H1 (cell line): ENCODE results near the gene TAF13. TPM values are rescaled to one million over a fixed set of nuclear protein-coding genes. Genes with fewer than 3 reads are reported as not detected.
A peak's percentile ranks its signal among the peaks of the same experiment; 100 is the strongest.

ENCODE experiments used
- CTCF ChIA-PET: fragments of 300-600 bp; sonication (Branson Sonifier 250); formaldehyde crosslinking; loops from one replicate; lab custom pipeline; 2021; ENCODE audit not compliant: partially characterized antibody; lab: Charles Lee
- POLR2A ChIA-PET: fragments of 300-600 bp; sonication (Branson Sonifier 250); formaldehyde crosslinking; loops from one replicate; lab custom pipeline; 2021; ENCODE audit warnings: inconsistent platforms; ENCODE audit not compliant: partially characterized antibody; lab: Charles Lee
- DNase-seq, 2 experiments: peaks; one replicate each; pipeline versions ENCODE4 v3.0.0 to v3.0.0-alpha.2; 2010 to 2022; ENCODE audit warnings: low spot score in 2 of 2, low read depth in 1 of 2, mixed read lengths in 1 of 2
- FAIRE-seq: peaks from 2 replicates; lab custom pipeline; 2011; peaks lifted over from hg19 to GRCh38; lab: Jason Lieb, UNC
- H2AFZ ChIP-seq: 2 replicates; pipeline ENCODE4 v1.8.1; 2012; ENCODE audit warnings: low read length, inconsistent platforms
- H2AK5ac ChIP-seq: 2 replicates; pipeline ENCODE4 v1.6.1; 2013; ENCODE audit warnings: low read depth, low read length
- H2BK120ac ChIP-seq: replicated peaks from 2 replicates; pipeline ENCODE3; 2013; ENCODE audit warnings: low read depth, low read length, inconsistent platforms
- H2BK12ac ChIP-seq: 2 replicates; pipeline ENCODE4 v1.6.1; 2013; ENCODE audit warnings: low read depth, low read length
- H2BK15ac ChIP-seq: 2 replicates; pipeline ENCODE4 v1.6.1; 2013; ENCODE audit warnings: low read length
- H2BK20ac ChIP-seq: 2 replicates; pipeline ENCODE4 v1.6.1; 2013; ENCODE audit warnings: low read length
- H2BK5ac ChIP-seq: 2 replicates; pipeline ENCODE4 v1.6.1; 2013; ENCODE audit warnings: low read depth, low read length
- H3K14ac ChIP-seq: 2 replicates; pipeline ENCODE4 v1.6.1; 2013; ENCODE audit warnings: inconsistent platforms; ENCODE audit not compliant: insufficient read length
- H3K18ac ChIP-seq: 2 replicates; pipeline ENCODE4 v1.6.1; 2013; ENCODE audit warnings: low read length; ENCODE audit errors: extremely low read depth
- H3K23ac ChIP-seq: 2 replicates; pipeline ENCODE4 v1.6.1; 2013; ENCODE audit warnings: inconsistent platforms; ENCODE audit not compliant: insufficient read length
- H3K23me2 ChIP-seq: 2 replicates; pipeline ENCODE4 v1.6.1; 2013; ENCODE audit warnings: low read depth, low read length
- H3K27ac ChIP-seq: 2 replicates; pipeline ENCODE4 v1.6.1; 2011; ENCODE audit warnings: low read depth, low read length, inconsistent platforms
- H3K27me3 ChIP-seq, 4 experiments: replicated peaks in 1 of 4; 1 replicate in 1 of 4; 2 replicates in 3 of 4; pipeline versions ENCODE4 v1.6.1 to v1.8.1; 2011 to 2013; ENCODE audit warnings: low read length in 3 of 4, mild to moderate bottlenecking in 3 of 4, inconsistent platforms in 2 of 4, mixed read lengths in 2 of 4, moderate library complexity in 1 of 4; ENCODE audit not compliant: control insufficient read depth in 3 of 4, insufficient read depth in 3 of 4; ENCODE audit errors: extremely low read depth in 1 of 4
- H3K36me3 ChIP-seq, 4 experiments: 2 replicates each; pipeline versions ENCODE4 v1.6.1 to v1.8.1; 2011 to 2013; ENCODE audit warnings: mild to moderate bottlenecking in 4 of 4, low read length in 3 of 4, moderate library complexity in 2 of 4, control low read depth in 1 of 4, inconsistent platforms in 1 of 4; ENCODE audit not compliant: insufficient read depth in 4 of 4, control insufficient read depth in 2 of 4
- H3K4ac ChIP-seq: replicated peaks from 2 replicates; pipeline ENCODE3; 2013; ENCODE audit warnings: low read length, low read depth, mixed read lengths, inconsistent platforms; ENCODE audit not compliant: insufficient read length
- H3K4me1 ChIP-seq, 4 experiments: replicated peaks in 1 of 4; 1 replicate in 1 of 4; 2 replicates in 3 of 4; pipeline versions ENCODE4 v1.6.1 to v1.8.1; 2011 to 2013; ENCODE audit warnings: low read length in 3 of 4, inconsistent platforms in 2 of 4, mixed read lengths in 1 of 4; ENCODE audit not compliant: insufficient read depth in 4 of 4, control insufficient read depth in 3 of 4
- H3K4me2 ChIP-seq, 2 experiments: 2 replicates each; pipeline versions ENCODE4 v1.6.1 to v1.8.1; 2011 to 2013; ENCODE audit warnings: low read depth in 2 of 2, low read length in 2 of 2, control low read depth in 1 of 2, inconsistent platforms in 1 of 2, mild to moderate bottlenecking in 1 of 2; ENCODE audit not compliant: insufficient read depth in 1 of 2
- H3K4me3 ChIP-seq, 4 experiments: fragments of 200-600, 300-600 bp in 1 of 4; sonication (generic), shearing (Covaris generic), sonication (Bioruptor Twin) in 1 of 4; 2 replicates each; pipeline versions ENCODE4 v1.5.1 to v1.8.1; 2011 to 2016; ENCODE audit warnings: low read length in 4 of 4, low read depth in 3 of 4, control low read depth in 2 of 4, inconsistent platforms in 2 of 4, mild to moderate bottlenecking in 2 of 4, mixed read lengths in 1 of 4, moderate library complexity in 1 of 4; ENCODE audit not compliant: insufficient read depth in 2 of 4; ENCODE audit errors: extremely low read depth in 1 of 4
- H3K56ac ChIP-seq: replicated peaks from 2 replicates; pipeline ENCODE3; 2013; ENCODE audit warnings: low read depth, mild to moderate bottlenecking, mixed read lengths, low read length, inconsistent platforms; ENCODE audit not compliant: insufficient read length
- H3K79me1 ChIP-seq: 2 replicates; pipeline ENCODE4 v1.6.1; 2013; ENCODE audit warnings: low read depth, low read length, control low read depth
- H3K79me2 ChIP-seq, 2 experiments: 2 replicates each; pipeline versions ENCODE4 v1.6.1 to v1.8.1; 2012 to 2013; ENCODE audit warnings: low read length in 2 of 2, mild to moderate bottlenecking in 2 of 2, inconsistent platforms in 1 of 2; ENCODE audit not compliant: insufficient read depth in 2 of 2, control insufficient read depth in 1 of 2
- H3K9ac ChIP-seq, 4 experiments: replicated peaks in 1 of 4; 1 replicate in 1 of 4; 2 replicates in 3 of 4; pipeline versions ENCODE4 v1.6.1 to v1.8.1; 2011 to 2013; ENCODE audit warnings: low read depth in 3 of 4, low read length in 3 of 4, control low read depth in 2 of 4, mild to moderate bottlenecking in 2 of 4, moderate library complexity in 2 of 4, inconsistent platforms in 1 of 4; ENCODE audit errors: extremely low read depth in 1 of 4
- H3K9me3 ChIP-seq, 2 experiments: 2 replicates each; pipeline versions ENCODE4 v1.6.1 to v1.8.1; 2012 to 2013; ENCODE audit warnings: mild to moderate bottlenecking in 2 of 2, moderate library complexity in 2 of 2, control low read depth in 1 of 2, inconsistent platforms in 1 of 2, low read depth in 1 of 2, low read length in 1 of 2, mixed read lengths in 1 of 2; ENCODE audit not compliant: insufficient read depth in 2 of 2
- H4K20me1 ChIP-seq, 2 experiments: replicated peaks in 1 of 2; 2 replicates each; pipeline versions ENCODE3 to v1.8.1; 2011 to 2013; ENCODE audit warnings: inconsistent platforms in 2 of 2, low read length in 2 of 2, mild to moderate bottlenecking in 1 of 2; ENCODE audit not compliant: insufficient read depth in 2 of 2, control insufficient read depth in 1 of 2
- H4K5ac ChIP-seq: 2 replicates; pipeline ENCODE4 v1.6.1; 2013; ENCODE audit warnings: low read length, low read depth, mixed read lengths, inconsistent platforms; ENCODE audit not compliant: insufficient read length
- H4K8ac ChIP-seq: 2 replicates; pipeline ENCODE4 v1.8.0; 2013; ENCODE audit warnings: mild to moderate bottlenecking, moderate library complexity, low read length, inconsistent platforms; ENCODE audit not compliant: insufficient read depth; ENCODE audit errors: extremely low read depth
- H4K91ac ChIP-seq: replicated peaks from 2 replicates; pipeline ENCODE3; 2013; ENCODE audit warnings: low read length, mixed read lengths, inconsistent platforms; ENCODE audit not compliant: insufficient read length
- EGR1 ChIP-seq: IDR thresholded peaks from 2 replicates; pipeline ENCODE4 v1.6.1; 2011; ENCODE audit warnings: low read depth, low read length, borderline replicate concordance
- MAX ChIP-seq: IDR thresholded peaks from 2 replicates; pipeline ENCODE4 v1.6.1; 2012; ENCODE audit warnings: inconsistent platforms
- NANOG ChIP-seq: IDR thresholded peaks from 2 replicates; pipeline ENCODE4 v1.6.1; 2011; ENCODE audit warnings: low read length, low read depth, mild to moderate bottlenecking, inconsistent platforms; ENCODE audit not compliant: insufficient read depth, poor library complexity, severe bottlenecking
- RAD21 ChIP-seq, 2 experiments: IDR thresholded peaks in 1 of 2; conservative IDR thresholded peaks in 1 of 2; 2 replicates each; pipeline ENCODE4 v1.6.1; 2011; ENCODE audit warnings: low read depth in 2 of 2, low read length in 2 of 2, improper control_type of control experiment in 1 of 2, inconsistent platforms in 1 of 2, mild to moderate bottlenecking in 1 of 2, moderate library complexity in 1 of 2
- SAP30 ChIP-seq: fragments of 300-600 bp; sonication (generic); IDR thresholded peaks from 2 replicates; pipeline ENCODE4 v1.7.1; 2012; ENCODE audit warnings: low read length, moderate library complexity, mild to moderate bottlenecking, inconsistent platforms; ENCODE audit not compliant: insufficient read depth, insufficient replicate concordance
- WGBS, 2 experiments: shearing (Covaris generic) in 1 of 2; methylation state at CpG; one replicate each; pipeline versions ENCODE4 v1.1.6 to v1.1.7; 2013 to 2015; ENCODE audit warnings: low lambda C conversion rate in 2 of 2, mixed read lengths in 2 of 2, inconsistent platforms in 1 of 2, low coverage in 1 of 2, missing lambda C conversion rate in 1 of 2; ENCODE audit not compliant: insufficient replicate concordance in 2 of 2, insufficient coverage in 1 of 2, insufficient read length in 1 of 2; ENCODE audit errors: extremely low coverage in 1 of 2, missing lambda C conversion rate in 1 of 2; 5-methylcytosine and 5-hydroxymethylcytosine counted together
- polyA plus RNA-seq, 7 experiments: library from polyadenylated mRNA; depleted of rRNA in 3 of 7; stranded (reverse) in 5 of 7; unstranded in 2 of 7; fragments of >200 nt in 5 of 7; fragments of 200-250 nt in 2 of 7; gene quantifications; 1 replicate in 5 of 7; 2 replicates in 1 of 7; 4 replicates in 1 of 7; pipeline versions ENCODE4 v1.2.1 to v1.2.3, GENCODE V29; 2011 to 2013; ENCODE audit warnings: missing spikeins in 2 of 7, mixed read lengths in 2 of 7
- total RNA-seq: library from RNA; stranded (reverse); fragmentation: NEBNext Ultra II Directional; extraction: Animal tissue kit (Norgen Biotek cat#: 25700); gene quantifications from 2 replicates; pipeline ENCODE4 v1.2.1, GENCODE V29; 2021

Gene TAF13
- total and polyA plus RNA-seq, 2 of the 8 experiments (the other 6 are each of a cell fraction or from before 2014, with no cell fraction given): 13.1 to 41.7 TPM

GRCh38 chr1:109112056-109112651 is 36.4 kb upstream of the TAF13 start:
- no peak overlapping the region for H3K14ac ChIP-seq
- peaks cover 15 to 45% (median 32%) of the 10 kb centered on the region in 4 experiments for H3K27me3 ChIP-seq
- H2BK15ac ChIP-seq: no peak overlapping the region
- CTCF ChIA-PET: interaction anchor here (0.5 to 4.8 kb wide), 30 partner anchors 9 to 280 kb away, joined by 3 to 32 read pairs (median 3); no protein-coding TSS in a partner anchor
- H3K56ac ChIP-seq: no peak overlapping the region
- no peak overlapping the region for H3K23ac ChIP-seq
- no peak overlapping the region for H3K4ac ChIP-seq
- H3K27ac ChIP-seq: no peak overlapping the region
- no peaks in the 10 kb centered on the region; a peak in 1 of 8 replicates for H3K36me3 ChIP-seq
- no peaks in the 10 kb centered on the region for H3K9me3 ChIP-seq
- no peak overlapping the region for H4K5ac ChIP-seq
- DNase-seq (no peak), FAIRE-seq (no peak)
- H3K79me1 ChIP-seq: no peaks in the 10 kb centered on the region
- H3K23me2 ChIP-seq: peaks cover 11% of the 10 kb centered on the region
- H2BK5ac ChIP-seq: no peak overlapping the region
- H2BK20ac ChIP-seq: no peak overlapping the region
- no peak overlapping the region for H2BK12ac ChIP-seq
- no peak overlapping the region for H4K91ac ChIP-seq
- no peaks in the 10 kb centered on the region for H3K79me2 ChIP-seq
- H2BK120ac ChIP-seq: no peak overlapping the region
- H3K9ac ChIP-seq: no peak overlapping the region
- no peak overlapping the region for H3K4me3 ChIP-seq
- H3K4me2 ChIP-seq: peak overlapping the region in 1 of 2 experiments; percentile 36; a peak in 1 of 4 replicates
- POLR2A ChIA-PET: interaction anchor here (1.0 to 8.6 kb wide), 4 partner anchors 11 to 169 kb away, joined by 3 to 106 read pairs (median 4); partner anchors contain the start of gene TMEM167B
- 49% methylated on average over 10 of the region's 10 CpGs; no CpG with 5 or more reads in 1 of the 2 experiments for WGBS, 2 experiments
- peaks cover 0 to 9% (median 3%) of the 10 kb centered on the region in 4 experiments; a peak in 4 of 7 replicates for H3K4me1 ChIP-seq
- H4K20me1 ChIP-seq: no peaks in the 10 kb centered on the region
- TF ChIP-seq RAD21 (IDR thresholded peaks at IDR 0.05 in 1 of 2, conservative IDR thresholded peaks at IDR 0.05 in 1 of 2; ENCODE audit: low read depth in 2 of 2, low read length in 2 of 2) (peak in 1 of 2 experiments; percentile 30; a peak in 3 of 4 replicates), MAX (no peak), SAP30 (no peak), EGR1 (no peak), NANOG (no peak)
- H3K18ac ChIP-seq: no peak overlapping the region
- H4K8ac ChIP-seq: no peak overlapping the region
- H2AK5ac ChIP-seq: no peak overlapping the region
- no peak overlapping the region for H2AFZ ChIP-seq
